IMR-90 (cell line): ENCODE measurements around the gene FAM90A1. TPM values are rescaled to one million over a fixed set of nuclear protein-coding genes. Genes with fewer than 3 reads are reported as not detected.
"Not testable (repeated sequence)": the region's sequence is repeated elsewhere in the genome, so short reads cannot be mapped to it uniquely, and the experiment has no call there.

Source experiments
- ATAC-seq: fragments of 200-7000 bp; cut with Tn5 transposase; 2 replicates; pipeline ENCODE4 v1.9.1; 2020; ENCODE audit warnings: low read depth, mild to moderate bottlenecking, moderate library complexity
- BruUV-seq: library from RNA; stranded (reverse); fragments of 400-500 nt; replicated peaks from 2 replicates; lab custom pipeline; 2021; lab: Mats Ljungman, UMichigan
- CTCF ChIA-PET: fragments of 300-600 bp; formaldehyde crosslinking; extraction: SDS; loops from one replicate; lab custom pipeline; 2021; ENCODE audit warnings: antibody characterized with exemption; lab: Yijun Ruan, JAX
- POLR2A ChIA-PET: fragments of 300-600 bp; sonication (Branson Sonifier 250); formaldehyde crosslinking; loops from one replicate; lab custom pipeline; 2022; ENCODE audit warnings: antibody characterized with exemption; ENCODE audit not compliant: unreplicated experiment; lab: Charles Lee
- DNase-seq: peaks from one replicate; pipeline ENCODE4 v3.0.0; 2013
- H2AFZ ChIP-seq: replicated peaks from 2 replicates; pipeline ENCODE3; 2013; ENCODE audit warnings: low read length, mild to moderate bottlenecking; ENCODE audit not compliant: poor library complexity
- H2AK5ac ChIP-seq: 2 replicates; pipeline ENCODE4 v1.6.1; 2013; ENCODE audit warnings: low read depth, low read length, inconsistent platforms
- H2AK9ac ChIP-seq: replicated peaks from 2 replicates; pipeline ENCODE3; 2013; ENCODE audit warnings: mild to moderate bottlenecking, low read depth, low read length, moderate library complexity; ENCODE audit not compliant: poor library complexity
- H2BK120ac ChIP-seq: 2 replicates; pipeline ENCODE4 v1.6.1; 2013; ENCODE audit warnings: low read depth, low read length, inconsistent platforms
- H2BK15ac ChIP-seq: 3 replicates; pipeline ENCODE4 v1.6.1; 2013; ENCODE audit warnings: low read depth, low read length, inconsistent platforms
- H2BK20ac ChIP-seq: 2 replicates; pipeline ENCODE4 v1.6.1; 2013; ENCODE audit warnings: low read depth, mild to moderate bottlenecking, inconsistent platforms, low read length, moderate library complexity
- H2BK5ac ChIP-seq: 2 replicates; pipeline ENCODE4 v1.6.1; 2013; ENCODE audit warnings: mild to moderate bottlenecking, low read depth, low read length, inconsistent platforms; ENCODE audit not compliant: poor library complexity, severe bottlenecking
- H3K14ac ChIP-seq: replicated peaks from 2 replicates; pipeline ENCODE4 v1.6.1; 2013; ENCODE audit warnings: low read depth, low read length, inconsistent platforms
- H3K18ac ChIP-seq: 2 replicates; pipeline ENCODE4 v1.6.1; 2013; ENCODE audit warnings: low read depth, low read length, control low read depth
- H3K23ac ChIP-seq: 2 replicates; pipeline ENCODE4 v1.6.1; 2013; ENCODE audit warnings: low read depth, low read length, inconsistent platforms
- H3K27ac ChIP-seq: 2 replicates; pipeline ENCODE4 v1.5.1; 2013; ENCODE audit warnings: mild to moderate bottlenecking, control low read depth, low read length; ENCODE audit not compliant: insufficient read depth
- H3K27me3 ChIP-seq: 2 replicates; pipeline ENCODE4 v1.6.1; 2013; ENCODE audit warnings: low read length; ENCODE audit not compliant: control insufficient read depth, insufficient read depth
- H3K36me3 ChIP-seq: 2 replicates; pipeline ENCODE4 v1.6.1; 2013; ENCODE audit warnings: low read length, mixed read lengths; ENCODE audit not compliant: control insufficient read depth, insufficient read depth
- H3K4ac ChIP-seq: 2 replicates; pipeline ENCODE4 v1.6.1; 2013; ENCODE audit warnings: low read depth, low read length, inconsistent platforms
- H3K4me1 ChIP-seq: 2 replicates; pipeline ENCODE4 v1.6.1; 2013; ENCODE audit warnings: low read length, mixed read lengths; ENCODE audit not compliant: control insufficient read depth, insufficient read depth
- H3K4me2 ChIP-seq: 2 replicates; pipeline ENCODE4 v1.6.1; 2013; ENCODE audit warnings: low read depth, mild to moderate bottlenecking, control low read depth, low read length, moderate library complexity
- H3K4me3 ChIP-seq: 2 replicates; pipeline ENCODE4 v1.5.1; 2013; ENCODE audit warnings: low read depth, mild to moderate bottlenecking, control low read depth, low read length, moderate library complexity; ENCODE audit not compliant: insufficient read depth
- H3K56ac ChIP-seq: 2 replicates; pipeline ENCODE4 v1.6.1; 2013; ENCODE audit warnings: low read length, inconsistent platforms; ENCODE audit not compliant: insufficient read depth; ENCODE audit errors: extremely low read depth
- H3K79me1 ChIP-seq, 2 experiments: 2 replicates each; pipeline ENCODE4 v1.6.1; 2013; ENCODE audit warnings: low read length in 2 of 2, inconsistent platforms in 1 of 2, low read depth in 1 of 2
- H3K9ac ChIP-seq: 2 replicates; pipeline ENCODE4 v1.6.1; 2013; ENCODE audit warnings: low read depth, low read length, control low read depth
- H3K9me1 ChIP-seq: 2 replicates; pipeline ENCODE4 v1.6.1; 2013; ENCODE audit warnings: low read length, inconsistent platforms; ENCODE audit not compliant: insufficient read depth
- H3K9me3 ChIP-seq: 2 replicates; pipeline ENCODE4 v1.6.1; 2013; ENCODE audit warnings: low read length; ENCODE audit not compliant: control insufficient read depth, insufficient read depth
- H4K20me1 ChIP-seq: 2 replicates; pipeline ENCODE4 v1.6.1; 2013; ENCODE audit warnings: low read length, inconsistent platforms; ENCODE audit not compliant: insufficient read depth
- H4K5ac ChIP-seq: 2 replicates; pipeline ENCODE4 v1.6.1; 2013; ENCODE audit warnings: mild to moderate bottlenecking, low read depth, low read length, control low read depth
- H4K8ac ChIP-seq, 2 experiments: 2 replicates each; pipeline ENCODE4 v1.6.1; 2013; ENCODE audit warnings: low read depth in 2 of 2, low read length in 2 of 2, control low read depth in 1 of 2, inconsistent platforms in 1 of 2
- H4K91ac ChIP-seq: 2 replicates; pipeline ENCODE4 v1.6.1; 2013; ENCODE audit warnings: low read depth, low read length, inconsistent platforms; ENCODE audit not compliant: insufficient read depth
- WGBS, 2 experiments: methylation state at CpG; one replicate each; pipeline versions ENCODE4 v1.1.5 to v1.1.7; 2013; ENCODE audit warnings: missing lambda C conversion rate in 2 of 2; ENCODE audit not compliant: insufficient read length in 1 of 2; ENCODE audit errors: extremely low coverage in 2 of 2; 5-methylcytosine and 5-hydroxymethylcytosine counted together
- dilution Hi-C: fragments of 300-500 bp; cut with HindIII; formaldehyde crosslinking; loops from one replicate; pipeline ENCODE4 v1.14.3; 2018; ENCODE audit warnings: low sequenced_read_pairs; ENCODE audit not compliant: unreplicated experiment
- in situ Hi-C: fragments of 300-500 bp; cut with MboI; formaldehyde crosslinking; loops from 3 replicates; pipeline ENCODE4 v1.14.3; 2019; ENCODE audit warnings: low sequenced_read_pairs, inconsistent platforms, mixed read lengths
- intact Hi-C: fragments of 100-400 bp; cut with micrococcal nuclease; formaldehyde crosslinking; loops from 2 replicates; pipeline ENCODE4 v1.10.0; 2022
- polyA plus RNA-seq, 3 experiments: library from polyadenylated mRNA; depleted of rRNA; stranded (reverse); fragments of >200 nt; gene quantifications; 2 replicates each; pipeline ENCODE4 v1.2.3, GENCODE V29; 2012; ENCODE audit warnings: low replicate concordance in 1 of 3
- total RNA-seq: library from RNA; depleted of rRNA; stranded (reverse); fragments of >200 nt; gene quantifications from 2 replicates; pipeline ENCODE4 v1.2.3, GENCODE V29; 2012

FAM90A1 gene
- total and polyA plus RNA-seq, 2 of the 4 experiments (the other 2 are of a cell fraction) = 0.09 TPM; not detected in 1

- H3K9ac ChIP-seq, H2AK9ac ChIP-seq, POLR2A ChIA-PET, H3K9me1 ChIP-seq, H3K56ac ChIP-seq, H2BK5ac ChIP-seq, BruUV-seq, H3K23ac ChIP-seq, H3K4me2 ChIP-seq, H3K18ac ChIP-seq, H3K14ac ChIP-seq, H2BK15ac ChIP-seq, DNase-seq, H4K20me1 ChIP-seq, H3K9me3 ChIP-seq, H3K36me3 ChIP-seq, H3K79me1 ChIP-seq, H3K4me3 ChIP-seq, H4K5ac ChIP-seq, ATAC-seq, dilution Hi-C loops, H2AFZ ChIP-seq, H3K4me1 ChIP-seq, H3K27me3 ChIP-seq: not testable (repeated sequence)
- in situ Hi-C loops (loop anchor here (10.0 kb wide), 1 partner anchor 132 kb away; no protein-coding TSS in a partner anchor), intact Hi-C loops (loop anchor here (1.0 kb wide), 2 partner anchors 128 to 191 kb away; no protein-coding TSS in a partner anchor)
- H4K91ac ChIP-seq = 0 out of 2 replicates have a peak overlapping the region, but pooled peaks have one; percentile 72
- peak overlapping the region; percentile 6; the same call in 1 of the 2 replicates for H2BK20ac ChIP-seq
- CTCF ChIA-PET = interaction anchor here (0.6 kb wide), 1 partner anchor 130 kb away, joined by 3 read pairs; no protein-coding TSS in a partner anchor
- H2BK120ac ChIP-seq = peak overlapping the region; percentile 27; the same call in 1 of the 2 replicates
- peak overlapping the region; percentile 44; the same call in 1 of the 2 replicates for H3K27ac ChIP-seq
- no CpG with 5 or more reads among the region's 12 CpGs for WGBS, 2 experiments
- peak overlapping the region in 1 of 2 experiments; percentile 33; a peak in 1 of 4 replicates for H4K8ac ChIP-seq
- H2AK5ac ChIP-seq = peak overlapping the region; percentile 59; the same call in 1 of the 2 replicates
- H3K4ac ChIP-seq = peak overlapping the region; percentile 77
Observed at GRCh38 chr12:8237031-8237430, 9.6 kb upstream of the FAM90A1 start.
